ENCODE results near the gene UGT1A1. TPM values are rescaled to one million over a fixed set of nuclear protein-coding genes. Genes with fewer than 3 reads are reported as not detected.

Gene UGT1A1
- total RNA-seq, 1 donor from 2014 or later: not detected

DNA sequence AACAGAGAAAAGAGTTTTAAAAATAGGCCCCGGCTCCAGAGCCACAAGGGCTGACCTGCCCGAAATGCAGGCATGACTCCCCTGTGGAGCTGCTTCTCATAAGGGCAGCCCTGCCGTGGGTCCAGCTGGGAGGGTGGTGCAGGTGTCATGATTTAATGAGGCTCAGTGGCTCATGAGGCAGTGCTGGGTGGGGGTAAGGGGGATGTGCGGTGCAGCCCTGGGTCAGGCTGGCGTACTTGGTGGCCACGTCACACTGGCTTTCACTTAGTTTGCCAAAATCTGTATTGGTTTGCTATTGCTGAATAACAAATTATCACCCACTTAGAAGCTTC lies 60.7 kb downstream of the UGT1A1 start:
- DNase-seq: no peak
- no peaks in the 10 kb centered on the region for H3K4me1 Mint-ChIP-seq
- H3K4me3 Mint-ChIP-seq: no peak overlapping the region
- intact Hi-C loops (cut with micrococcal nuclease): no loop called here
- H3K27me3 Mint-ChIP-seq: peaks cover 13% of the 10 kb centered on the region
- no peaks in the 10 kb centered on the region for H3K9me3 Mint-ChIP-seq
- no peaks in the 10 kb centered on the region for H3K36me3 Mint-ChIP-seq (ENCODE audit: low read depth)
- H3K27ac Mint-ChIP-seq: no peak overlapping the region

DNA sequence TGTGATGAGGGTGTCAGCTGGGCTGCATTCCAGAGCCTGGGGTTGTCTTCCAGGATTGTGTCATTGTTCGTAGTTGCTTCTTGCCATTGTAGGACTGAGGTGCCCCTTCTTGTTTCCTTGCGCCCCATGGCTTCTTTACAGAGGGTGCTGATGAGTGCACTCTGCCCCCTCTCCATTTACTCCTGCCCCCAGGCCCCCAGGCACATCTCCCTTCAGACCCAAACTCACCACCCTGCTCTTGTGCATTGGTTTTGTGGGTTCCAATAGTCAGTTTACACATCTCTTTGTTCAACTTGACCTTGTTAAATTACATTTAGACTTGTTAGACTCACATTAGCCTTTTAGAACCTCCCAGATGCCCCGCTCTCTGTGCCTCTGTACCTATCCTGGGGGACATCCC lies 61.1 kb downstream of the UGT1A1 start:
- H3K36me3 Mint-ChIP-seq (ENCODE audit: low read depth): no peaks in the 10 kb centered on the region
- intact Hi-C loops (cut with micrococcal nuclease): no loop called here
- H3K4me1 Mint-ChIP-seq: no peaks in the 10 kb centered on the region
- no peak overlapping the region for H3K27ac Mint-ChIP-seq
- H3K4me3 Mint-ChIP-seq: no peak overlapping the region
- peaks cover 12% of the 10 kb centered on the region for H3K27me3 Mint-ChIP-seq
- H3K9me3 Mint-ChIP-seq: no peaks in the 10 kb centered on the region
- DNase-seq: no peak

DNA sequence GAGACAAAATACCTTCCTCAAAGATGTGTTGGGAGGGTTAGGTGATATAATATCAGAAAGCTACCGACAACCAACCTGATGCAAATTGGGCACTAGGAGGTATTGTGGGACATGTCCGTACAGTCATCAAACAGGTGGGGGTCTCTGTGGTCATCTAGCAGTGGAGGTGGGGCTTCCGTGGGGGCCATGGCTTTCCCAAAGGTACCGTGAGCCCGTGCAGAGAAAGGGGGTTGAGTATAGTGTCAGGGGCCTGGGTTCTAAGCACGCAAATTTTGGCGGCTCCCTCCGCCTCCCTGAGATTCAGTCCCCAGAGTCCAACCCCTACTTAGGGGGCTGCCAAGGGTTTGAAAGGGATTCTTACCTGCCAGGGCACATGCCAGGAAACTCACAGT lies 61.6 kb downstream of the UGT1A1 start:
- DNase-seq: no peak
- Mint-ChIP-seq H3K36me3 (ENCODE audit: low read depth) (no peaks in the 10 kb centered on the region), H3K9me3 (no peaks in the 10 kb centered on the region), H3K27ac (no peak overlapping the region), H3K4me3 (no peak overlapping the region), H3K27me3 (peaks cover 11% of the 10 kb centered on the region), H3K4me1 (no peaks in the 10 kb centered on the region)
- intact Hi-C loops (cut with micrococcal nuclease): no loop called here

DNA sequence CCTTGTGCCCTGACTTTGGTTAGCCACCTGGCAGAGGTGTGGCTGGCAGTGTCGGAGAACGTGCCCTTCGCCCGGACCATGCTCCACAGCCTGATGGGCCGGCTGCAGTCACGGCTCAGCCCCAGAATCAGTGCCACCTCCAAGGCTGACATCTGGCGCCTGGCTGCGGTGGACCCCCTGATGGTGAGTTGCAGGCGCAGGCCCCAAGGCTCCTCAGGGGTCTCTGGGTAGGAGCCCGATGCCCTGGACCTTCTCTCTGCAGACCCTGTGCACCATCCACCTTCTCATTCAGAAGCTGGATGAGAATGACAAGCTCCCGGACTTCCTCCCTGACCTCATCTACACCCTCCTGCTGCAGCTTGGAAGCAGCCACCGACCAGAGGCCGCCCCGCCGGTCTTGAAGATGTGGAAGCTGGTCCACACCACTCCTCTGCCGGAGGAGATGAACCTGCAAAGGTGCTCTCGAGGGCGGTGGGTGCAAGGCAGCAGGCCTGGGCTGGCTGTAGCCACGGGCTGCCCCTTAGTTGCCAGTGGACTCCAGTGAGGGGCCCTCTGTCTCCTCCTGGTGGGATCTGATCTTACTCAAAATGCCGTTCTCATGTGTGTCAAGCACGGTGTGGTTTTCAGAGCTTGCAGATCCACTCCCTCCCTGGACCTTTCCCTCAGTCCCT lies 62.2 kb downstream of the UGT1A1 start:
- peaks cover 11% of the 10 kb centered on the region for H3K27me3 Mint-ChIP-seq
- DNase-seq: no peak
- H3K4me3 Mint-ChIP-seq: no peak overlapping the region
- no peaks in the 10 kb centered on the region for H3K9me3 Mint-ChIP-seq
- H3K27ac Mint-ChIP-seq: no peak overlapping the region
- no peaks in the 10 kb centered on the region for H3K4me1 Mint-ChIP-seq
- no peaks in the 10 kb centered on the region for H3K36me3 Mint-ChIP-seq (ENCODE audit: low read depth)
- intact Hi-C loops (cut with micrococcal nuclease): no loop called here

Other genes with a start within 250 kb of the UGT1A1 start
- 11.3 and 12.8 TPM in 2 replicates for gene USP40, start 193.5 kb upstream of the UGT1A1 start, total RNA-seq
- gene UGT1A8, start 142.6 kb upstream of the UGT1A1 start, total RNA-seq: not detected in 2 replicates
- not detected in 2 replicates for gene UGT1A10, start 123.8 kb upstream of the UGT1A1 start, total RNA-seq
- not detected in 2 replicates for gene UGT1A9, start 88.4 kb upstream of the UGT1A1 start, total RNA-seq
- gene UGT1A7, start 78.4 kb upstream of the UGT1A1 start, total RNA-seq: not detected in 2 replicates
- not detected in 2 replicates for gene UGT1A6, start 67.4 kb upstream of the UGT1A1 start, total RNA-seq
- not detected in 2 replicates for gene UGT1A5, start 47.4 kb upstream of the UGT1A1 start, total RNA-seq
- not detected in 2 replicates for gene UGT1A4, start 41.5 kb upstream of the UGT1A1 start, total RNA-seq
- not detected in 2 replicates for gene UGT1A3, start 31.2 kb upstream of the UGT1A1 start, total RNA-seq
- gene MROH2A, start 18.1 kb downstream of the UGT1A1 start, total RNA-seq: not detected in 2 replicates
- 41.5 and 45.6 TPM in 2 replicates for gene HJURP, start 94.3 kb downstream of the UGT1A1 start, total RNA-seq
- not detected in 2 replicates for gene TRPM8, start 157.1 kb downstream of the UGT1A1 start, total RNA-seq